Measurements from ENCODE around the gene ADTRP. TPM values are rescaled to one million over a fixed set of nuclear protein-coding genes. Genes with fewer than 3 reads are reported as not detected.

ADTRP gene
- total RNA-seq, 1 donor from 2014 or later, result 1.4 TPM

GRCh38 chr6:11780097-11780428 is 1.5 kb upstream of the ADTRP start:
- Mint-ChIP-seq H3K4me3 (no peak overlapping the region), H3K27ac (no peak overlapping the region), H3K36me3 (no peaks in the 10 kb centered on the region), H3K9me3 (no peaks in the 10 kb centered on the region), H3K4me1 (ENCODE audit: unreplicated experiment) (peaks cover 16% of the 10 kb centered on the region), H3K27me3 (no peaks in the 10 kb centered on the region)
- DNase-seq (ENCODE audit: extremely low spot score, unreplicated experiment), result no peak
- TF ChIP-seq CTCF (conservative IDR thresholded peaks at IDR 0.05), result no peak

- H3K27ac Mint-ChIP-seq, result peak overlapping the region; percentile 71
- peak overlapping the region; percentile 16 for H3K4me3 Mint-ChIP-seq
- TF ChIP-seq CTCF (conservative IDR thresholded peaks at IDR 0.05), result no peak
- no peaks in the 10 kb centered on the region for H3K36me3 Mint-ChIP-seq
- DNase-seq (ENCODE audit: extremely low spot score, unreplicated experiment), result no peak
- H3K9me3 Mint-ChIP-seq, result no peaks in the 10 kb centered on the region
- H3K4me1 Mint-ChIP-seq (ENCODE audit: unreplicated experiment), result peaks cover 16% of the 10 kb centered on the region
- H3K27me3 Mint-ChIP-seq, result no peaks in the 10 kb centered on the region
Observed at GRCh38 chr6:11779329-11780096, 910 bp upstream of the ADTRP start.

GRCh38 chr6:11778036-11778435 is 567 bp downstream of the ADTRP start:
- DNase-seq (ENCODE audit: extremely low spot score, unreplicated experiment), result no peak
- Mint-ChIP-seq H3K4me3 (no peak overlapping the region), H3K9me3 (no peaks in the 10 kb centered on the region), H3K27me3 (peaks cover under 1% of the 10 kb centered on the region), H3K27ac (no peak overlapping the region), H3K36me3 (no peaks in the 10 kb centered on the region), H3K4me1 (ENCODE audit: unreplicated experiment) (peaks cover 16% of the 10 kb centered on the region)
- no peak for TF ChIP-seq CTCF (conservative IDR thresholded peaks at IDR 0.05)

- H3K9me3 Mint-ChIP-seq, result no peaks in the 10 kb centered on the region
- TF ChIP-seq CTCF (conservative IDR thresholded peaks at IDR 0.05), result no peak
- no peak overlapping the region for H3K27ac Mint-ChIP-seq
- H3K27me3 Mint-ChIP-seq, result peaks cover 3% of the 10 kb centered on the region
- DNase-seq (ENCODE audit: extremely low spot score, unreplicated experiment), result no peak
- H3K36me3 Mint-ChIP-seq, result no peaks in the 10 kb centered on the region
- no peak overlapping the region for H3K4me3 Mint-ChIP-seq
- H3K4me1 Mint-ChIP-seq (ENCODE audit: unreplicated experiment), result peaks cover 24% of the 10 kb centered on the region
Observed at GRCh38 chr6:11775791-11776409, 2.7 kb downstream of the ADTRP start.

- DNase-seq (ENCODE audit: extremely low spot score, unreplicated experiment), result no peak
- Mint-ChIP-seq H3K36me3 (no peaks in the 10 kb centered on the region), H3K9me3 (no peaks in the 10 kb centered on the region), H3K27ac (no peak overlapping the region), H3K4me3 (no peak overlapping the region), H3K4me1 (ENCODE audit: unreplicated experiment) (peaks cover 33% of the 10 kb centered on the region), H3K27me3 (peaks cover 3% of the 10 kb centered on the region)
- no peak for TF ChIP-seq CTCF (conservative IDR thresholded peaks at IDR 0.05)
Observed at GRCh38 chr6:11774426-11774825, 4.2 kb downstream of the ADTRP start.

Measured in type B pancreatic cell (in vitro differentiated cells).